GM20000 (cell line): ENCODE measurements around the gene MYOZ1.

ENCODE experiments used
- DNase-seq: peaks from one replicate; pipeline ENCODE4 v3.0.0; 2012; ENCODE audit warnings: low spot score
- TF ChIP-seq, protein P1 (sequence below): IDR thresholded peaks from 2 replicates; pipeline ENCODE4 v1.5.1; 2012; ENCODE audit warnings: mild to moderate bottlenecking, control low read depth; ENCODE audit errors: extremely low read depth, missing control alignments

Gene MYOZ1

DNA sequence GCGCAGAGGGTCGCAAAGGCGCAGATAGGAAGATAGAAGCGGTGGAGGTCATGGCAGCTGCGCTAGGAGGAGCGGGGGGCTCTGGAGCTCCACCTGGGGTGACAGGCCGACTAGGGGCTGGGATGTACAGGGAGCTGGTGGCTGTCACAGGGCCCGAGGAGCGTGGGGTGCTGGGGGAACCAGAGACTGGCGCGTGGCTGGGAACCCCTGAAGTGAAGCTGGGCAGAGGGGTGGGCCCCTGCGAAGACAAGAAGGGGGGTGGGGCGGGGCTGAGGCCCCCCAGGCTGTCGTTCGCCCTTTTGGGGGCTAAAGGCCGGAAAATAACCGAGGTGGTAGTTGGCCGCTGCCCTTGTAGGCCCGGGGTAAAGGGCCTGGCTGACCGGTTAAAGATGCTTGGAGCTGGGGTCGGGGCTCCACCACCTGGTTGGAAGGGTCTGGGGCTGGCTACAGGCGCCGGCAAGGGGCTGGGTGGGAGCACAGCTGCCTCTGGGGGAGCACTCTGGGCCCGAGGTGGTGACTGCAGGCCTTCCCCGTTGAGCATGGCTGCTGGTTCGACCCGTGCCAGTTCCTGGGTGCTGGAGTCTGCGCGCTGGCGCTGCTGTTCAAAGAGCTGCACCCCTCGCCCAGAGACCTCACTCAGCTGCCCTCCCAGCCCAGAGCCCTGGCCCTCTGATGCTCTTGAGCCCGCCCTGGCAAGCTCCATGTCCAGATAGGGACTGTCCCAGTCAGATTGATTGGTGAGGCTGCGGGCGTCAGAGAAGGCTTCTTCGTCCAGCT is 6.8 kb upstream of the MYOZ1 start:
- TF ChIP-seq, protein P1, sequence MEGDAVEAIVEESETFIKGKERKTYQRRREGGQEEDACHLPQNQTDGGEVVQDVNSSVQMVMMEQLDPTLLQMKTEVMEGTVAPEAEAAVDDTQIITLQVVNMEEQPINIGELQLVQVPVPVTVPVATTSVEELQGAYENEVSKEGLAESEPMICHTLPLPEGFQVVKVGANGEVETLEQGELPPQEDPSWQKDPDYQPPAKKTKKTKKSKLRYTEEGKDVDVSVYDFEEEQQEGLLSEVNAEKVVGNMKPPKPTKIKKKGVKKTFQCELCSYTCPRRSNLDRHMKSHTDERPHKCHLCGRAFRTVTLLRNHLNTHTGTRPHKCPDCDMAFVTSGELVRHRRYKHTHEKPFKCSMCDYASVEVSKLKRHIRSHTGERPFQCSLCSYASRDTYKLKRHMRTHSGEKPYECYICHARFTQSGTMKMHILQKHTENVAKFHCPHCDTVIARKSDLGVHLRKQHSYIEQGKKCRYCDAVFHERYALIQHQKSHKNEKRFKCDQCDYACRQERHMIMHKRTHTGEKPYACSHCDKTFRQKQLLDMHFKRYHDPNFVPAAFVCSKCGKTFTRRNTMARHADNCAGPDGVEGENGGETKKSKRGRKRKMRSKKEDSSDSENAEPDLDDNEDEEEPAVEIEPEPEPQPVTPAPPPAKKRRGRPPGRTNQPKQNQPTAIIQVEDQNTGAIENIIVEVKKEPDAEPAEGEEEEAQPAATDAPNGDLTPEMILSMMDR: no peak
- no peak for DNase-seq

DNA sequence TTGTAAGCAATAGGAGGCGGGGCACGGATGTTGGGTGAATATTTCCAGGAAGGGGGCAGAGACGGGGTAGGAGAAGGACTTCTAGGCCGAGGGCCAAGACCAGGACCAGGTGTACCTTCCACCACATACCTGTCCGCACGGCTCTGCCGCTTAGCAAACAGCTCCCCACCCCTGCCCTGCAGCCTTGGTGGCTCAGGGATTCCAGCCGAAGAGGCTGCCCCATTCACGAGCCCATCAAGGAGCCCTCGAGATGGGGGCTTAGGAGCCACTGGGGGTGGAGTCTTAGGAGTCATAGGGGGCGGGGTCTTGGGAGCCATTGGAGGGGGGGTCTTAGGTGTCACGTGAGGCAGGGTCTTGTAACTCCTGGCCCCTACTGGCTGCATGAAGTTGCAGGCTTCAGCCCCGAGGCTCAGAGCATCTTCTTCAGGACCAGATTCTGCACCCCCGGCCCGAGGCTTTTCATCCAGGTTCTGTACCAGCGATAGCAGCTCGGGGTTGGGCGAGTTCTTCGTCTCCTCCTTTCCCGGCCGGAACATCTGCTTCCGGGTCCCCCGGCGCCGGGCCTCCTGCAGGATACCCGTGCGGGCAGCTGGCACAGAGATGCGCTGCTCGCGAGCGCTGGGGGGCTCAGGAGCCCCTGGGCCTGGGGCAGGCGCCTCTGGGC is 6.1 kb upstream of the MYOZ1 start:
- DNase-seq: peak; percentile 51
- TF ChIP-seq, protein P1: no peak

DNA sequence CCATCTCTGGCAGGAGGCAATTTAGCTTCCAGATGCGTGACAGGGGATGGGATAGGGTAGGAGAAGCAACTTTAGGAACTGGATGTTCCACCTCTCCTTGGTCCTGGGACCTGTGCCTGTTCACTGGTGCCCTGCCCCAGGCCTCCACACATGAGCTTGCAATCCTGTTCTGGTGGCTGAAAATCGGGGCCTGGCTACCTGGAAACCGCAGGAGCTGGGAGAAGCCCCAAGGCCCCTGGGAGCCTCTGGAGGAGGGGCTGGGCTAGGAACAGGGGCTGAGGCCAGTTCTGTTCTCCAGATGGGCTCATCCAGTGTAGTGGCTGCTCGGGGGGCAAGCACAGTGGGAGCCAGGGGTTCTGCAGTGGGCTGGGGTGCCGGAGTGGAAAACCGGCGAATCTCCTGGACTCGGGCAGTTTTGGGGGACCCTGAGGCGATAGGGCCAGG is 5.3 kb upstream of the MYOZ1 start:
- no peak for DNase-seq

DNA sequence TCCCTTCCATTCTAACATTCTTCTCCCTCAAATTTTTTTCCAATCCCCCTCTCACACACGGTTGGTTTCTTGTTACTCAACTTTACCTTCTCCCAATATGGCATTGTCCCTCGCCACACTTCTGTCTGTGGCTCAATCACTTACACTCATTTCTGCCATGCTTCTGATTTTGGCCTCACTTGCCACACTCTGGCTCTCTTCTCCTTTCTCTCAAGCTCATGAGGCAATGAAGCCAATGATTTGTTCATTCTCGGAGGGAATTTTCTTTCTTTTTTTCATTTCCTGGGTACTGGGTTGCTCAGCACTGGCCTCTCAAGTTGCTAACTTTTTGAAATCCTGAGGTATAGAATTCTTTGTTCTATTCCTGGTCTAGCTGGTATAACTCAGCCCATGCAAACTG is 4.0 kb upstream of the MYOZ1 start:
- DNase-seq: no peak
- TF ChIP-seq, protein P1: no peak

More for the DNA sequence above, 5.3 kb upstream of the MYOZ1 start:
- TF ChIP-seq, protein P1: no peak

GRCh38 chr10:73644767-73645166 is 3.5 kb upstream of the MYOZ1 start:
- DNase-seq: no peak
- TF ChIP-seq, protein P1: no peak

GRCh38 chr10:73644015-73644743 is 2.9 kb upstream of the MYOZ1 start:
- DNase-seq: peak; percentile 79
- TF ChIP-seq, protein P1: peak; percentile 62

- TF ChIP-seq, protein P1: no peak
These were observed 2.1 kb upstream of the MYOZ1 start for GRCh38 chr10:73643362-73643761.

More at GRCh38 chr10:73643362-73643761, 2.1 kb upstream of the MYOZ1 start:
- no peak for DNase-seq
